Inferior parietal cortex (tissue), 1 donor: Measurements from ENCODE around the gene NRP1.
"Not testable (repeated sequence)": the region's sequence is repeated elsewhere in the genome, so short reads cannot be mapped to it uniquely, and the experiment has no call there.

ENCODE experiments used
- DNase-seq: peaks from one replicate; pipeline ENCODE4 v3.0.0-alpha.2; 2016; ENCODE audit errors: extremely low spot score

NRP1 gene

DNA sequence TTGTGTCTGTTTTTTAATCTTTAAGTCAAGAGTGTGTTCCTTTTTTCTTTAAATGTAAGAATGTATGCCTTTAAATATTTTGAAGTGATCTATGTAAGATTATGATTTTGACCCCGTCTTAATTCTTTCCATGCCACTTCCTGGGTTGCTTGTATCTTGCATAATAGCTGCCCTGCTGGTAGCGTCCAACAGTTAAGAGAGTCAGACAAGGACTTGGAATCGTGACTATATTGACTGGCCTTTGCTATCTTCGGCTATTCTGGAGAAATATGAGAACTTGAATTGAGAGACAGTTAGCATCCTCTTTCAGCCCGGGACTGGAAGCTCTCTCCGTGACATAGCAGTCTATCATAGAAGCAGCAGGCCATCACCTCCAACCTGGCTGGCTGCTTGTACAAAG, 13.0 kb downstream of the NRP1 start:
- no peak for DNase-seq

DNA sequence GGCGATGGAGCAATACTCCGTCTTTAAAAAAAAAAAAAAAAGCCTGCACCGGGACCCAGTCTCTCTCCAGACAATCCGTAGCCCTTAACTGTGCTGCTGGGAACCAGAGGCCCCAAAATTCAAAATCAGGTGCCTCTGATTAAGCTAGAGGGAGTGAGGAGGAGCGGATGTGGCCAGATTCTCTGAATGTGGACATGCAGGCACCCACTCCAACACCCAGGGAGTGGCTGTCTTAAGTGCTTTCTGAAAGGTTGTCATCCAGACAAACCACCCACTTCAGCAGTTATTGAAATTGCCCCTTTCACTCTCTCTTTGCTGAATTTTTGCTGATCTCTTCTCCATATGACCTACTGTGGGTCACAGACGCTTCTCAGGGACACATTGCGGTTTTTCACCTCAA, 14.2 kb downstream of the NRP1 start:
- DNase-seq, result no peak

DNA sequence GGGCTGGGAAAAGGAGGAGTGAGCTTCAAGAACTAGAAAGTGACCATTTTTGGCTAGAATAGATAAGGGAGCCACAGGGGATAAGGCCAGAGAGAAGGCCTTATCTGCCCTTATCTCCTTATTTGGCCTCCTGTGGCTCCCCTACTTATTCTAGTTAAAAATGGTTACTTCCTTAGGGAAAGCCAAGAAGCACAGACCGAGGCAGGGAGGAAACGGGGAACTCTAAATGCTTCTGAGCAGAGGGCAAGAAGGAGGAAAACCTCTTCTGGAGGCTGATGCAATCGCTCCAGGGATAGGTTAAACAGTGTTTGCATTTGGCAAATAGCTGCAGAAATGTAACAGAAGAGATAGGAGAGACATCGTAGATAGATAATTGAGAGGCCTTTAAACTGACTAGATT, 18.6 kb downstream of the NRP1 start:
- no peak for DNase-seq

DNA sequence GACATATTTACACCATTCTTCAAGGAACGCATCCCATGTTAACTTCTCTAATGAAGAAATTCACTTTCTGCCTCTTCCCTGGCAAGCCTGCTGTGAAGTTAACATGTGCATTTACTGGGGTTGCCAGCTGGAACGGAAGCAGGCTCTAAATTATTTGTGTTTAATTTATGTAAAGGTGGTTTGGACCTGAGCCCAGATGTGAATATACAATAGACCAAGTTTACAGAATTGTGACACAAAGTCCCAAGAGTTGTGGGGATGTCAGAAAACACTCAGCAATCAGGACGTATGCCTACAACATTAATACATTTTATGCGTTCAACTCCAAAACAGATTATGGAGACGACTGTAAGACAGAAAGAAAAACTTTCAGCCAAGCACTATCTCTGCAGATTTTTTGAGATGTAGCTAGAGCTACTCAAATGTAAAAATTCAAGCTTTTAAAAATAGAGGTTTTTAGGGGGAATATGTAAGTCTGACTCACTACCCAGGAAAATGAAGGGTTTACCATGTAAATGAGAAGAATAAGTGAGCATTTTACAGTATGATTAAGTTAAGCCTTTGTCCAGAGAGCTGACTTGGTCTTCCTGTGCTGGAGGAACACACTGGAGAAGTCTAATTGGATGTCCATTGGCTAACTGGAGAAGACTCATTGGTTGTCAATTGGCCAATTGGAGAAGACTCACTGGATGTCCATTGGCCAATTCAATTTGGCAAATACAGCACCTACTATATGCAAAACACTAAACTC, 19.5 kb downstream of the NRP1 start:
- no peak for DNase-seq

DNA sequence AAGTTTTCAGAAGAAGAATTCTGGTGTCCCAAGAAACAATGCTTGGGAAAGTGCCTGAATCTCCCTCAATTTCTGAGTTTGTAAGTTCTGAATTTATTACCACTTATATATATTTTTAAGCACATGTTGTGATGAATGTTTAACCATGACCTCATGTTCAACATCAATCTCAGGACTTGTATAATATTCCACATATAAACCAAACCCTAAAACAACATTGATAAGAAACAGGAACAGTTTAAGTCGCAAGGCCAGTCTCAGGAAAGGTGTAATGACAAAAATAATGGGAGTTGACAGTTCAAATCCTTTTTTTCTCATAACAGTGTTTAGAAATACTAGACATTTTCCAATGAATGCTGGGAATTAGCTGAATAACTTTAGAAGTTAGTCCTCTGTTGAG, 22.8 kb downstream of the NRP1 start:
- no peak for DNase-seq

DNA sequence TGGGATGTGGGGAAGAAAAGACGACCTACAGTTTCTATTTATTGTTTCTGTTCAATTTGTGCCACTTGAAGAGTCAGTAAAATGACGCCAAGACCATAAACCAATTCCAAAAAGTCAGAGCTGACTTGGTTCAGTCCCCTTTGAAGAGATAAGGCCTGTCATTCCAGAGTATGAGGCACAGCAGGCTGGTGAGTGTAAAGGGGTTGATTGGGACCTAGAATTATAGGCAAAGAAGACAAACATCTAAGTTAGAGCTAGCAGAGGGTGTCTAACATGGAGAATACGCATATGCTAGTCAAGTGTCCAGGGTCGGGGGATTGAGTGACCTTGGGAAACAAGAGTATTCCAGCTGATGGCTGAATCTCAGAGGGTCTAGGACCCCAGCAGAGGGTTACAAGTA, 23.6 kb downstream of the NRP1 start:
- DNase-seq, result no peak

DNA sequence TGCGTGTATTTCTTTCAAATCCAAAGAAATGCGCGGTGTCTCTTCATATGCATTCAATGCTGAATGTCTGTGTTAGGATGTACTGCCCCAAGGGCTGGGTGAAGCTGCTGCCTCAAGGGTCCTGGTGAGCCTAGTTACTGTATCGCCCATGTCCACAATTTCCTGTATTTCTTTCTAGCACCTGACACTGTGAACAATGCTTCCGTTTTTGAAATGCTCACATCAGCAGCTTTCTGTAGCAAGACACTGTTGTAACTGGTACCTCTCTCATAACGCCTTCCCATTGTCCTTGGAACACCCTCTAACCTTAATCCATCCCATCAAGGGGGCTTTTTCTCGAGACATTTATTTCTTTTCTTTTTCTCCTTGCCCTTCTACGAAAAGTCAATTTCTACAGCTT, 25.1 kb downstream of the NRP1 start:
- DNase-seq, result no peak

DNA sequence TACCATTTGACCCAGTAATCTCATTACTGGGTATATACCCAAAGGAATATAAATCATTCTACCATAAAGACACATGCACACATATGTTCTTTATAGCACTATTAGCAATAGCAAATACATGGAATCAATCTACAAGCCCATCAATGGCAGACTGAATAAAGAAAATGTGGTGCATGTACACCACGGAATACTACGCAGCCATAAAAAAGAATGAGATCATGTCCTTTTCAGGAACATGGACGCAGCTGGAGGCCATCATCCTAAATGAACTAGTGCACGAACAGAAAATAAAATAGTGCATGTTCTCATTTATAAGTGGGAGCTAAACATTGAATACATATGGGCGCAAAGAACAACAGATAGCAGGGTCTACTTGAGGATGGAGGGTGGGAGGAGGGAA, 26.6 kb downstream of the NRP1 start:
- DNase-seq, result no peak

DNA sequence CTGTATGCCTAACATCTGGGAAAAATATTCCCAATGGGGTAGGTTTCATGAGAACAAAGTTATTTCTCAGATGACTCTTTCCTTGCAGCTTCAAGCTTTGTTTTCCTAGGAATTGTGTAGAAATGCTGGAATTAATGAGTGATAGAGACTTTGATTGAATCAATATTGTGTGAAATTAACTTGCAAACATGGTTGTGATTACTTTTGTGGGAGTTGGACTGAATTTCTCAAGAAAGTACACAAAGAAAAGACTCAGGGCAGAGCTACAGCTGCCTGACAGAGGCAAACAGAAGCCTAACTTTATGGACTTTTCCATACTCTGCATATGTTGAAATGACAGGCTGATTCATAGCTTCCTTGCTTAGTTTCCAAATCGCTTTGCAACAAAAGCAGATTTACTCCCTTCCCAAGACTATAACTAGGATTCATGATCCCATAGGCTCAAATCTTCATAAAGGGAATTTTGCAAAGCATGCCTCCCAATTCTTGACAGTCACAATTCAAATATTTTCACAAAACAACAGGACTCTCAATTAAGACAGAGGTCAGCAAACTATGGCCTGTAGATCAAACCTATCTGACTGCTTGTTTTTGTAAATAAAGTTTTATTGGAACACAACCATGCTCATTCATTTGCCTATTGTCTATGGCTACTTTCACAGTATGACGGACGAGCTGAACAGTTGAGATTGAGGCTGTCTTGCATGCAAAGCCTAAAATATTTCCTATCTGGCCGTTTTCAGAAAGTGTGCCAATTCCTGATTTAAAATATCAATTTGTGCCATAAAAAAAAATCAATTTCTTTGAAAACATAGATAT, 27.6 kb downstream of the NRP1 start:
- DNase-seq, result no peak

DNA sequence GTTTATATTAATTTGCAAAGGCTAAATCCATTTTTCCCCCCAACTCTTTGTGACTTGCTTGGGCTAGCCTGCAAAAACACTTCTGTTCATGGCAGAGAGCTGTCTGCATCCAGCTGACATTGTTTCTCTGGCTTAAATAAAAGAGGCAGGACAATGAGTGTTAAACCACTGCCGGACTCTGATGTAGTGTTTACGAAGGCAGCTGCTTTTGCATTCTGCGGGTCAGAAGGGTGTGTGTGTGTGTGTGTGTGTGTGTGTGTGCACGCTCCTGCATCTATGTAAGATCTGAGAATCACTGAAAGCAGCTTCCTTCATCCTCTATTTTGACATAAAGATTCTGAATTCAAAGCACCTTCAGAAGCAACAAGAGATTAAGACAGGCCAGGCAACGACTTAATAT, 28.3 kb downstream of the NRP1 start:
- DNase-seq, result no peak

DNA sequence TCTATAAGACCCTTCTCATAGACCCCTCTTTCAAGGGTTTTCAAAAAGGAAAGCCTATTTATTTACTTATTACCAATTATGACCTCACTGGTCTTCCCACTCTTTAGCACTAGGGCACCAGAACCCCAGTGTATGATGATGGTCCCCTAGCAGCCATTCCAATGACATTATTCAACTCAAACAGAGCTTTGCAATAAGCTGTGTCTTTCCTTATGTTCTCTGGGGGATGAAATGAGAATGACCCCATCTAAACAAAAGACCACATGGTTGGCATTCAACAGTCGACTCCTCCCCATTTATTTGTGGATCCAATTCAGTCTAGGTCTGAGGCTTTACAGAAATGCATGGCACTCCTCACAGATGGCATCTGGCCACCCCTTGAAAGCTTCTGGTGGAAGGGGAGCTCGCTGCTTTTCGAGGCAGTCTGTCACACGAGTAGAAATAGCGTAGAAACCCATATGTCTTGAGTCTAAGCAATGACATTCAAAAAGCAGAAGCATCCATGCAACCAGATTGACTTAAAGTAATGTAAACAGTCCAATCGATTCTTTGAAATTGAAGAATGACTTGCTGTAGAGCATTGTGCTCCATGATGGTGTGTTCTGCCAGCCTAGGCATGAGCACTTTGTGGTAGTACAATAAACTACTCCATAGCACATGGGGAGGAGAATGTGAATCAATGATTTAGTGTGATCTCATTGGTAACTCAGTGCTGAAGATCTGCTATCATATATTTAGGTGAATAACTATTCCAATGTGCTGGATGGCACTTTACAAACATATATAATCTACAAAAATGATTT, 29.8 kb downstream of the NRP1 start:
- DNase-seq, result no peak

DNA sequence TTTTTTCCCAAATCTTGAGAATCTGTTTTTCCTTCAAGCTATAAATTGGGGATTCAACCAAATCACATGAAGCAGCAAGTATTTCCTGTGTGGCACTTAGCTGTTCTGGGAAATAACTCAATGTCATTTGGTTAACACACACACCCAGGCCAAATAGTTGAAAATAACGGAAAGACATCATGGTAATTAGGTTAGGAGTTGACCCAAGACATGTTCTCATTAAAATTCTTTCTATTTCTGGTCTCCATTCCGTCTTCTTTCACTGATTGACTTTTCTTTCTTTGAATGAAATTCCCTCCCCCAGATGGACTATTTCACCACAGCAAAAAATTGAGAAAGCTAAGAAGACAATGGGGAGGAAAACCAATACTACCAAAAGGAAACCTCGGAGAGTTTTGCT, 30.5 kb downstream of the NRP1 start:
- DNase-seq, result no peak

DNA sequence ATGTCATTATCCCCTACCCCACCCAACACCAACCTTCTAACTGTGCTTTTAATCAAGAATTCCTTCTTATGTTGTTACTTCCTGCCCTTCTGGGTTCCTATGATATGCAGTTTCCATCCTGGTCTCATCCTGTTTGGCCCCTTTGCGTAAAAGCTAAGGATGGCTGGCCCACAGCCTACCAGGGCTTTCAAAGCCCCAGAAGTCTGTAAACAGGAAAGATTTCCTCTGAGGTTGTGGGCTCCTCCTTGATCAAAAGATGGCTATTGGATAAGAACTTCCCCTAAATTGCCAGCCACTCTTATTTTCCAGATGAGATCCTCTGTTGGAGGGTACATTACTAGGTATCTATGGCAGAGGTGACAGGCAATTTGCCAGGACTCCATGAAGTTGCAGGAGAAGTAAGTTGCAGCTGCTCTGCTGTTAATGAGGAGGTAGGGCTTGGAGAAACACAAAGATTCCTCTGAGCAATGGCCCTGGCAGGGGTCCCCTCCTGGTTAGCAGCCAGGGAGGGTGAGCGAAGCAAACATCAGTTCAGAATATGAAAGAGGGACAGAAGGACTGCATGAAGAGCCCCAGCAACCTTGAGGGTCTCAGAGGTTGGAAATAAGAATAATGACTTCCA, 32.1 kb downstream of the NRP1 start:
- DNase-seq, result no peak

DNA sequence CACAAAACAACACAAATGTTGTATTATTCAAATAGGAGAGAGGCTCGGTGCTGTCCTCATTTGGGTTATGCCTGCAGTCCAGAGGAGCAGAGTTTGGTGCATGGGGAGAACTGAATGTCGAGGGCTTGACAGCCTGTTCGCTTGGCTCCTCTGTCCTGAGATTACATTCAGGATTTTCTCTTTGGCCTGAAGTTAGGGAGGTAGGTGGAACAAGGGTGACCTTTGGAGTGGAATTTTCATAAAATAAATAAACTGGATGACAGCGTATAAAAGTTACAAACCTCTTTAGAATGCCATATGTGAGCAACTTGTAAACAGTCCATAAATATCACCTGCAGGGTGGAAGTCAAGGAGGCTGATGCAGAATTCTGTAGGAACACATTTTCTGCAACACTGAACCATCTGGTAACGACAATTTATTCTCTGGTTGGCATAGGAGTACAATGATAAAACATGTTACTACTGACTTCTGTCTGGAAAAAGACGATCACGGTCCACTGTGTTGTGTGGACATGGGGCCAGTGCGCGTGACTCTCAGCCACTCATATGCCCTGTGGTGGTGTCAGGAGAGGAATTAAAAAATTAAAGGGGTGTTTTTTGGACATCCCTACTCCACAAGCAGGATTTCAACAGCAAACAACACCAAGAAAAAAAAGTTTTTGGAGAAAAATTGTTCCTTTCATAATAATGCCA, 33.2 kb downstream of the NRP1 start:
- DNase-seq, result no peak

DNA sequence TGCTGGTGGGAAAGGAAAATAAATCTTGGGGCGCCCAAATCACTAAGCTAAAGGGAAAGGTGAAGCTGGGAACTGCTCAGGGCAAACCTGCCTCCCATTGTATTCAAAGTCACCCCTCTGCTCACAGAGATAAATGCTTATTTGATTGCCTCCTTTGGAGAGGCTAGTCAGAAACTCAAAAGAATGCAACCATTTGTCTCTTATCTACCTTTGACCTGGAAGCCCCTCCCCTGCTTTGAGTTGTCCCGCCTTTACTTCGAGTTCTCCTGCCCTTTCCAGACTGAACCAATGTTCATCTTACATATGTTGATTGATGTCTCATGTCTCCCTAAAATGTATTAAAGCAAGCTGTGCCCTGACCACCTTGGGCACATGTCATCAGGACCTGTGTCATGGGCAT, 33.9 kb downstream of the NRP1 start:
- not testable (repeated sequence) for DNase-seq

DNA sequence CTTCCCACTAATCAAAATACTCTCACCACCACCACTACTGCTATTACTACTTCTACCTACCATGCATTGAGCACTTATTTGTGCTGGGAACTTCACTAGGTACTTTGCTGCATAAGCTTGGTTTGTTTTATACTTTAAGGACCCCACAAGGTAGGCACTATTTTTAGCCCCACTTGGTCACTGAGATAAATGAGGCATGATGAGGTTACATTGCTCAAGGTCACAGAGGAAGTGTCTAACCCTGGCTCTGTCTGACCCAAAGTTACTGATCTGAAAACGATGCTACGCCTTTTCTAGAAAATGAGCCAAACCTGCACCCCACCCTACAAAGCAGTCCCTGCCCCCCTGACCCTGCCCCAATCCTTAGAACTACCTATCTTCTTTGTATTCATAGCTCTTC, 35.6 kb downstream of the NRP1 start:
- no peak for DNase-seq

DNA sequence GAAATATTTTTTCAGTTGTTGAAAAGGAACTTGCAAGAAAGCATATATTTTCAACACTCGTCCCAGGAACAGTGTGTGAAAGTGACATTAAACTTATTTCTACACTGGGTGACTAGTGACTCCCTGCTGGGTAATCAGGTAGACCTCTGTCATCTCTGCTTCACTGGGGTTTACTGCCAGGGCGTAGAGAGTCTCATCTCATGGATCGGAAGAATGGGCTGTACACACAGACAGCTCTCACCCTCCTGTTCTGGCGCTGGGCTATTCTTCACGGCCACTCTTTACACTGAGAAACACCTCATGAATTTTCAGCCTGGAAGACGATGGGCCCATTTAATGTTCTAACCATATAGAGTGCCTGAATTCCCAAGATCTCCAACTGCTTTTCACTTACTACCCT, 36.4 kb downstream of the NRP1 start:
- no peak for DNase-seq

DNA sequence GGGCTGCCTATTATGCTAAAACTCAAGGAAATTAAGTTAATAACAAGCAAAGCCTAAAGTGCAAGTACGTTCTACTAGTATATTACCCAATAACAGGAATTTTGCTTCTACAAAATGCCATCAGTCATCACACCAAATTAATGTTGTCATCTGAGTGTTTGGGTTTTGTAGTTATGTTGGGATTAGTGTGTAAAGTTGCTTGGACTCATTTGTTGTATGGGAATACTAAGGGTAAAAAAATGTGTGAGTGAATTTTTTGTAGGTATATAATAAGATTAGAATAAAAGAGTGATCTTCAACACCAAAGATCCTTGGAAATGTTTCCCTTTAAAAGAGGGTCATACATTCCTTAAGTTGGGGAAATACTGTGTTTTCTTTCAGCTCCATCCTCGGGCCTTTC, 38.6 kb downstream of the NRP1 start:
- DNase-seq, result no peak

DNA sequence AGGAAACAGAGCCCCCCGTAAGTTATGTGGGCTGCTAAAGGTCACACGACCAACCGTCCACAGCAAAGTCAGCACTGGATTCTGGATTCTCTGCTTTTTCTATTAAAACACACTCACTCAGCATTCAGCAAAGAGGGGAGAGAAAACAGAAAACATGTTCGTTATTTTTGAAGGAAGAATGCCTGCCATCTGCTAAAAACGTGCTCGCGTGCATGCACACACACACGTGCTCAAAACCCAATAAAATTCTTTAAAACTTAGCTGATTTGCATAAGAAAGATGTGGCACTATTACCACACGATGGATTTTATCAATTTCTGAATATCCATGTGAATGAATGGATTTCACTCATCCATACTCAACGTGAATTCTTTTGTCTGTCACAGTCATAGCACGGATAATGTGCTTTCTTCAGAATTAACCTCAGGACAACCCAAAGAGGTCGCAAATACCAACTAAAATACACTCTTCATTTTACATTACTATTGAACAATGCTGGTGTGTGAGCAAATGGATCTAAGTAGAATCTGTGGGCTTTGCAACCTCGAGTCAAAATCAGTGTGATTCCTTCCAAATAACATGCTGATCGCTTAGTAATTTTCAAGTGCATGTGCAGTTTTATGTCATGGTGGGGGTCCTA, 40.8 kb downstream of the NRP1 start:
- no peak for DNase-seq

DNA sequence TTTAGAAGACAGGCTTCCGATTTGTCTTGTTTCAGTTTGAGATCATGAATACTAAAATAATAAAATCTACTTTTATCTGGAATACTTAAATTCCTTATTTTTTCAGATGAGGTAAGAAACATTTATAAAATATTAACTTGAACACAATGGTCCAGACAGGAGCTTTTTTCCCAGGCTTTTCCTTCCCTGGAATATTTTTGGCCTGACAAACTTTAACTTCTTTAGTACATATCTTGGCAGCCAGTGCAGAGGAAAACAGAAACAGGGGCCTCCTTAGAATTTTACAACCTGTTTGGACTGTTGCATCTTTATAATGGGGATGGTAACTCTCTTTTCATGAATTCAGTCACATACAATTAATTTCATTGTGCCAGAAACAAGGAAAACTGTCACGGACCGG, 41.4 kb downstream of the NRP1 start:
- DNase-seq, result no peak

DNA sequence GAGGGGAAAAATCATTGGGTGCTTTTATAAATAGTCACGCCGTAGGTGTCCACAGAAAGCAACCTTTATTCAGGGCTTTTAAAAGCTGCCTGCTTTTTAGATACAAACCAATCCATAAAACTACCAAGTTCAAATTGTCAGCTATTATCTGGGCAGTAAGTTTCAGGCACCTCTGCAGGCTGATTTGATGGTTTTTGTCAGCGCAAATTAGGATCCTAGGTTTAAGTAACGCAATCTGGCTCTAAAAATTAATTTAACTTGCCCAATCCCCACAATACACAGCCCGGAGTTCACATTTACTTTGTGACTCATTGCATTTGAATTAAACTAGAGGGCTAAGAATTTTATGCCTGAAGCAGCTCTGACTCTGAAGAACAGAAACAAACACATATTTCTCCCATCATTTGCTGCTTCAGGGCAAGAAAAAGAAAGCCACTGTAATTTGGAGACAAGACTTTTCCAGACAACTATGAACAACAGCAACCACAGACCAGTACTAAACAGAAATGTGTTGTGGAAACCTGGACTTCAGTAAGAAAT, 43.3 kb downstream of the NRP1 start:
- no peak for DNase-seq
